ENCODE results near the gene ANGPTL2.

GRCh38 chr9:127158786-127159324 lies 36.4 kb upstream of the ANGPTL2 start:
- no peak for TF ChIP-seq CTCF (IDR thresholded peaks at IDR 0.05; ENCODE audit: insufficient read depth, low read depth, low read length)
- TF ChIP-seq EZH2 (IDR thresholded peaks at IDR 0.05; ENCODE audit: insufficient read depth, low read length): no peak

Measured in astrocyte (in vitro differentiated cells and primary cell).